GM19452 (cell line): ENCODE data around the gene CYTH1.
A peak's percentile ranks its signal among the peaks of the same experiment; 100 is the strongest.
"Not testable (repeated sequence)": the region's sequence is repeated elsewhere in the genome, so short reads cannot be mapped to it uniquely, and the experiment has no call there.

ENCODE experiments used
- ATAC-seq: cut with Tn5 transposase; IDR thresholded peaks from one replicate; pipeline ENCODE4 v1.9.1; 2021; ENCODE audit not compliant: unreplicated experiment

CYTH1 gene

DNA sequence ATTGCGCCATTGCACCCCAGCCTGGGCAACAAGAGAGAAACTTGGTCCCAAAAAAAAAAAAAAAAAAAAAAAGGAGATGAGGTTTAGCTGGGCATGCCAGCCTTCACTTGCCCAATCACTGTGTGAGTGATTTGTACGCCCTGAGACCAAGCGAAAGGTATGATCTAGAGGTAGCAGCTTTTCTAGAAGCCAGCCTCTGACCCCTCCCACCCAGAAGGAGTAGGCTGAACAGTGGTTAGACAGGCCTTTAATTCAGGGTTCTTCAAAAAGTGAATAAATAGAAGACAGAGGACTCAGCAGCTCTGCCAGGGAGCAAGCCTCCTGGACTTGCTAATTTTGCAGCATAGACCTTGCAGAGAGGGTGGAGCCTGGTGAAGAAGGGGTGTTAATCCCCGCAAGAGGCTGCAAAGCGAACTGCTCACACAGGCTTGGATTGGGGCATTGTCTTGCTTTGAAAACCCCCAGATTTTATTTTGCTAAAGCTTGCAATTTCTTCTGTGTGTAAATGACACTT is 7.1 kb upstream of the CYTH1 start:
- no peak for ATAC-seq

DNA sequence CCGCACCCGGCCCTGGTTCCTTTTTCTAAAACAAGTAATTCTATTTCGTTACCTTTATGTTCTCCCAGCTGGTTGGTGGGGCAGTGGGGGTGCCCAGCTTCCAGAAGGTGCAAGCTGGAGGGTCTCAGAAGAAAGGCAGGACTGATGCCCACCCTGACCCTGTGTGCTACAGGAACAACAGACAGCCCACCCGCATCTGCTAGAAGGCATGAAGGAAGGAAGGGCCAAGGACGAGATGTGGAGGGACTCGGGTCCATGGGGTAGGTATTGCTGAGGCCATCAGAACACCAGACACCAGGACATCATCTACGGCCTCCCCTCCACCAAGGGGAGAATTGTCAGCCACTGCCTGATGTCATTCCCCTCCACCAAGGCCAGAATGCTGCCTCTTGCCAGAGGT is 6.4 kb upstream of the CYTH1 start:
- no peak for ATAC-seq

DNA sequence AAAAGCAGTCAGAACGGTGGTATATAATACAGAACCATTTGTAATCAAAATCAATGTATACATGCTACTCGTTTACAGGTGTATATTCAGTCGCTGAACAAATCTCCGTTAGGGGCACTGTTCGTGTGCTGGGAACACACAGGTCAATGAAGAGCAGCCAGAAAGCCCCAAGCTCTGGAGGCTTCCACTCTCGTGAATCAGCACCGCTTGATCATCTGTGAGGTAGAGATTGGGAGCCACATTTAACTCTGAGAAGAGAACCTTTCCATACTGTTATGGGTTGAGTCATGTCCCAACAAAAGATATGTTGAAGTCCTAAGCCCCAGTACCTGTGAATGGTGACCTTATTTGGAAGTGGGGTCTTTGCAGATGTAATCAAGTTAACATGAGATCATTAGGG is 5.4 kb upstream of the CYTH1 start:
- no peak for ATAC-seq

DNA sequence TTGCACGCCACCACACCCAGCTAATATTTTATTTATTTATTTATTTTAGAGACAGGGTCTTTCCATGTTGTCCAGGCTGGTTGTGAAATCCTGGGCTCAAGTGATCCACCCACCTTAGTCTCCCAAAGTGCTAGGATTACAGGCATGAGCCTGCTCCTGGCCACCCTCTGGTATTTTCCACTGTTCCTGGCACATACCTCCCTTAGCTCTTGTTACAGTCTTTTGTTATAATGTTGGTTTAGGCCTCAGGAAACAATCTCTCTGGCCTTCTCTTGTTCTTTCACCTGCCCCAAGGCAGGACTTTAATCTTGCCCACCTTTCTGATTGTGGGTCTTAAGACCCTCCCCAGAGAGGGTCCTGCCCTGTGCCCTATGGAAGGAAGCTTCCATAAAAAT is 3.6 kb upstream of the CYTH1 start:
- ATAC-seq = no peak

DNA sequence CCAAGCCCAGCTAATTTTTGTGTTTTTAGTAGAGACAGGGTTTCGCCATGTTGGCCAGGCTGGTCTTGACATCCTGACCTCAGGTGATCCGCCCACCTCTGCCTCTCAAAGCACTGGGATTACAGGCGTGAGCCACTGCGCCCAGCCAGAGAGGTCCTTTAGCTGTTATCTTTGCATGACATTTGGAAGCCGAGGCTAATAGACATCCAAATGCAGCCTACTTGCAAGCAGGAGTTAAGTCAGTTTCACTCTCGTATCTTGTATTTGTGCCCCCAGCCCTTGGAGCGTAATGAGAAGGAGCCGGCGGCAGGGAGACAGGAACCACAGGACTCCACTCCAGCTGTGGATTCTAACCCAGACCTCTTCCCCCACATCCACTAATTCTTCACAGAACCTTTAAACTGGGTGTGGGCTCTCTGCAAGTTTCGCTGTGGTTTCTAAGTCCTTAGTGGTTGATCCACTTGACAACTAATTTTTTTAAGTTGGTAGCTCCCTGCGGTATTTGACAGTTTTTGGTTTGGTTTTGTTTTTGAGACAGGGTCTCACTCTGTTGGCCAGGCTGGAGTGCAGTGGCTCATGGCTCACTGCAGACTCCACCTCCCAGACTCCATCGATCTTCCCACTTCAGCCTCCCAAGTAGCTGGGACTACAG is 3.1 kb upstream of the CYTH1 start:
- no peak for ATAC-seq

DNA sequence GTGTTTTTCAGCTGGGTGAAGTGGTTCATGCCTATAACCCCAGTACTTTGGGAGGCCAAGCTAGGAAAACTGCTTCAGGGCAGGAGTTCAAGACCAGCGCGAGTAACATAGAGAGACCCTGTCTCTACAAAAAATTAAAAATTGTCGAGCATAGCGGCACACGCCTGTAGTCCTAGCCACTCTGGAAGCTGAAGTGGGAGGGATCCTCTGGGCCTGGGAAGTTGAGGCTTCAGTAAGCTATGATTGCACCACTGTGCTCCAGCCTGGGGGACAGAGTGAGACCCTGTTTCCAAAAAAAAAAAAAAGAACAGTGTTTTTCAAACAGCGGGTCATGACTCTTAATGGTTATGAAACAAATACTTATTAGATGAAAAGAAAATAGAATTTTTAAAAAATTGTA is 2.3 kb upstream of the CYTH1 start:
- no peak for ATAC-seq

DNA sequence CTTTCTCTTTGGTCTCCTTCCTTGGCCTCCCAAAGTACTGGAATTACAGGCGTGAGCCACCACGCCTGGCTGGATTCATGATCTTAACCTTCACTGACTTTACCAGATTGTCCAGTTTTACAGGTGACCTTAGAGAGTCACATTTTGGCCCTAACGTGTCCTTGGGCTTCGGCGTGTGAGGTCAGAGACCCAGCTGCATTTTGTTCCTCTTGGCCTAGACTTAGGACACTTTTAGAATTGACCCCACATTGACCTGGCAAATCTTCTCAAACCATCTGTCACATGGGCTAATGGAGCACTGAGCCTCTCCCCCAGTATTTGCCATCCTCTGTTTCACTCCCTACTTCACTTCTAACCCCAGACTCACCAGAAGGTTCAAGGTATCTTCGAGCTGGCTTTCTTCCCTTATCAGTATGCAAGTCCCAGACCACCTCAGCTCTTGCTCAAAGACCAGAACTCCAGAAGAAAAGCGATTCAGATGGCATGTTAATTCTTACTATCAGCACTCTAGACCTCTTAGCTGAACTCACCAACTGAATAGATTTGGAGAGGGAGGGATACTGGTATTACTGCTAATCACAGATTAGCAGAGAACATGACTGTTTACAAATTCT is 1.7 kb upstream of the CYTH1 start:
- no peak for ATAC-seq

DNA sequence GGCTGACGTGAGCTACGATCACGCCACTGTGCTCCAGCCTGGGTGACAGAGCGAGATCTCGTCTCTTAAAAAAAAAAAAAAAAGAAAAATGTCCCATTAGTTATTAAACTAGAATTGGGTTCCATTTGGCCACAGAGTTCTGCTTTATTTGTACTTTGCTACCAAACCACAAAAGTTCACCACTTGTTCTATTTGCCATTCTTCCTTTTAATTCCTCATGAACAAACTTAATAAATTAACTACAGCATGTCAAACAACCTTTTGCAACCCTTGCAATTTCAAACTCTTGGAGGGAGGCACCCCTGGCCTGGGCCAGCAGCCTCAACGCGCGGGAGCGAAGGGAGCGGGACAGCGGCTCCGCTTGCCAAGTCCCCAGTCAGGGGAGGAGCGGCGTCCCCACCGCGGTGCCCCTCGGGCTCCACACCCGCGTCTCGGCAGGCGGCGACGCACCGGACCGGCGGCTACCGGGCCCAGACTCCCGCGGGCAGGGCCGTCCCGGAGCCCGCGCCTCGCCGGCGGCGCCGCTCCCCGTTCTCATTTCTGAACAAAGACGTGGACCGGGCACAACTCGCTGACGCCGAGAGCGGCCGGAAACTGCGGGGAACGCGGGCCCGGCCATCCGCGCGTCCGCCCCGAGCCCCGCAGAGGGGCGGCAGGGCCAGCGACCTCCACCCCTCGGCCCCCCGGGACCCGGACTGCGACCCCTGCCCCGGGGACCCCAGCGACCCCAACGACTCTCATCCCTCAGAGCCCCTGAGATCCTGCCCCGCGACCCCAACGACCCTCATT is 775 bp downstream of the CYTH1 start:
- ATAC-seq = no peak

DNA sequence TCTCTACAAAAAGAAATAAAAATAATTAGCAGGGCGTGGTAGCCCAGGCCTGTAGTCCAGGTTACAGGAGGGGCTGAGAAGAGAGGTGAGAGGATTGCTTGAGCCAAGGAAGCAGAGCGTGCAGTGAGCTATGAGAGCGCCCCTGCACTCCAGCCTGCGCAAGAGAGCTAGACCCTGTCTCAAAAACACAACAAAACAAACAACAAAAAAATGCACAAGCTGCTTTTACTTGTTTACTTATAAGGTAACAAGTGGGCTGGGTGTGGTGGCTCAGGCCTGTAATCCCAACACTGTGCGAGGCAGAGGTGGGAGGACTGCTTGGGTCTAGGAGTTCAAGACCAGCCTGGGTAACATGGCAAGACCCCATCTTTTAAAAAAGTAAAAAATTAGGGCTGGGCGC is 1.7 kb downstream of the CYTH1 start:
- no peak for ATAC-seq

DNA sequence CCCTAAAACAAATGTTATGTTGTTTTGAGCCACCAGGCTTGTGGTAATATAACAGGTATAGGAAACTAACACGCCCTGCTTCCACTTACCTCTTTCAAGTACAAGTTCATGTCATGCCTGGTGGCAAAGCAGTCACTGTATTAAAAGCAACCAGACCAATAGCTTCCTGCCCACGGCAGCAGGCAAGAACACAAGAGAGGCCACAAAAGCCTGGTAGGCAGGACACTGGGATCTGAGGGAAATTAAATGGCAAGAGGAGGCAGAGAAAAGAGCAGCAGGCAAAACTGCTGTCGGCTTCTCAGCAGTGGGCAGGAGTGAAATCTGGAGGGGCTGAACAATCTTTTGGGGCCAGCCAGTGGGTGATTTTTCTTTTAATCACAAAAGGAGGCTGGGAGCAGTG is 2.2 kb downstream of the CYTH1 start:
- no peak for ATAC-seq

DNA sequence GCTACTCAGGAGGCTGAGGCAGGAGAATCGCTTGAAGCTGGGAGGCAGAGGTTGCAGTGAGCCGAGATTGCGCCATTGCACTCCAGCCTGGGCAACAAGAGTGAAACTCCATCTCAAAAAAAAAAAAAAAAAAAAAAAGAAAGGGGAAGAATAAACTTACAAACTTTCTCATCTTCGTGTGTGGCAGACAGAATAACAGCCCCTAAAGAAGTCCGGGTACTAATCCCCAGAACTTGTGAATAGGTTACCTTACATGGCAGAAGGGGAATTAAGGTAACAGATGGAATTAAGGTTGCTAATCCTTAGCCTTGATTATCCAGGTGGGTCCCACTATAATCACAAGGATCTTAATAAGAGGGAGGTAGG is 2.8 kb downstream of the CYTH1 start:
- not testable (repeated sequence) for ATAC-seq

DNA sequence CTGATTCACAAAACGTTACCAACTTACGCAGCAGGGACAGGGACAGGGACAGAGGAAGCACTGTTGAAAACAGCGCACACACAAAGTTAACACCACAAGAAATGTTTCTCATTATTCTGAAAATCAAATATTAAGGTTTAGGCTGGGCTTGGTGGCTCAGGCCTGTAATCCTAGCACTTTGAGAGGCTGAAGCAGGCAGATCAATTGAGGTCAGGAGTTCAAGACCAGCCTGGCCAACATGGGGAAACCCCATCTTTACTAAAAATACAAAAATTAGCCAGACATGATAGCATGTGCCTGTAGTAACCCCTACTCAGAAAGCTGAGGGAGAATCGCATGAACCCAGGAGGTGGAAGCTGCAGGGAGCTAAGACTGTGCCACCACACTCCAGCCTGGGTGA is 4.2 kb downstream of the CYTH1 start:
- no peak for ATAC-seq

DNA sequence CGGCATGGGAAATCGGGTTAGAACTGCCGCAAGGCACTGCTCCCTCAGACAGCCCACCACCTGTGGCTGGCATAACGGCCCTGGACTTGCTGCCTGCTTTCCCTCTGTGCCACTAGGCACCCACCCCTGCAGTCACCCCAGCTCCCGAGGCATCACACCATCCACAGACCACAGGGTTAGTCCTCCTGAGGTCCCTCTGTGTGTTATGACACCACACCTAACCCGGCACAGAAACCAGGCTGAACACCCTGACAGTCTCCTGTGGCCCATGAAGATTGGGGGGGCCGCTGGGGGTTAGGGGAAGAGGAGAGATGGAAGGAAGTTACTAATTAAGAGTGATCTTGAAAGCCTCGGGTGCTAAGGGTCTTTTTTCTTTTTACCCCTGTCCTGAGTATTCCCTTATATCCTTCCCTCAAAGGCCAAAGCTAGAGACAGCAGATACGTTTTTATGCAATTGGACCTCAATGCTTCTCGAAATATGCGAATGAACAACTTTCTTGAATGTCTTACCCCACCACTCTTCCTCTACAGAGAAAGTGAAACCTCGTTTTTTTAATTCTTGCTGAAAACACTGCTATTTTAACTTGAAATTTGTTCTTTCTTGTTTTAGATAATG is 7.0 kb downstream of the CYTH1 start:
- peak; percentile 40 for ATAC-seq

DNA sequence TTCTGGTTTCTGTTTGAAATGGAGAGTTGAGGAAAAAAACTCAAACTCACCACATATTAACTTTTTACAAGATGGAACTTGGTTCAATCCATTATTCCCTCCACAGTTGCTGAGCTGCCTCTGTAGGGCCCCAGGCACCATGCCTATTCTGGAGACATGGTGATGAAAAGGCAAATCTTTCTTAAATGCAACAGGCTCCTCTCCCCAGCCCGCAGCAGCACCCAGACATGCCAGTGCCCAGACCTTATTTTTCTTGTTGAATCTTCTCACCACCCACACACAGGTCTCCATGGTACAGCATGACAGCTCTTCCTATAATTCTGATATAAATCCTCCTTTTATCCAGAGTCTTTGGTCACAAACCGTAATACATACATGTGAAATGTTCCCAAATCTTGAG is 7.6 kb downstream of the CYTH1 start:
- ATAC-seq = no peak

DNA sequence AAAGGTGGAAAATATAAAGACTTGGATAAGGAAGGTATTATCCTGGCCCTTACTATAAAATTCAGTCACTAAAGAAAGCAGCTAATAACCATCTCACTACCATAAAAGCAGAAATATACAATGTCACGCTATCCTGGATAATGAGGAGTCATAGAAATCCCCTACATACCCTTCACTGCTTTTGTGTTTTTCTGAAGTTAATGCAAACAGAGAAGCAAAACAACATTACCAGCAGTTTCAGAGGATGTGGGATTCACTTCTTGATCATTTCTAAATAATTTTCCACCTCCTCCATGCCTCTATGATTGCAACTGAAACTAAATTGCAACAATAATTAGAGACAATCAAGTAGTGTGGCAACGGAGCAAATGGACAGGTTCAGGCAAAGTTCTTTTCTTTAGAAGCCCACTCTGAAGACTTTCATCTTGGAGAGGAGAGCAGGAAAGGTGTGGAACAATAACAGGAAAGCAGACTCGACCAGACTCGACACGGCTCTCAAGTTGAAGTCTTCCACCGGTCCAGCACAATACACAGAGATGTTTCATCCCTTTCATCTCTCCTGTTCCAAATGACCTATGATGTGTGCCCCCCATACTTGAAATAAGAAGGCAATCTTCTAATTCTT is 10.2 kb downstream of the CYTH1 start:
- no peak for ATAC-seq

DNA sequence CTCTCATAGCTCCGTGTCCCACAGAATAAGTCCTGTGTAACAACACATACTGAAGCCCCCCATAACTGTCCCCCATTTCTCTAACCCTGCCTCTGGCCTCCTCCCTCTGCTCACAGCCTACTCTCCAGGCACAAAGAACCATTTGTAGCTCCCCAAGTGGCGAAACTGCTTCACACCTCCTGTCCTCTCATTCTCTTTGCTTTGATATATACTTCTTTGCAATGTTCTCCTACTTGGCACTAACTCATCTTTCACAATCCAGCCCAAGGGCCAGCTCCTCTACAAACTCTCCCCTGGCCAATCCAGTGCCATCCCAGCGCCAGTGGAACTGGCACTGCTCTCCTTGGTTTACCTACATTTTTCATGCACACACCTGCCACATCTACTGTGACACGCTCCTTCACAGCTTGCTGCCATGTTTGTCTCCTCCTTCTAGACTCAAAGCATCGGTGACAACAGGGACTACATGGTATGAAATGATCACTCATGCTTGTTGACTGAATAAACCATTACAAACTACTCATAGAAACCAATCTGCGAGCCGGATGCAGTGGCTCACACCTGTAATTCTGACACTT is 12.8 kb downstream of the CYTH1 start:
- no peak for ATAC-seq

DNA sequence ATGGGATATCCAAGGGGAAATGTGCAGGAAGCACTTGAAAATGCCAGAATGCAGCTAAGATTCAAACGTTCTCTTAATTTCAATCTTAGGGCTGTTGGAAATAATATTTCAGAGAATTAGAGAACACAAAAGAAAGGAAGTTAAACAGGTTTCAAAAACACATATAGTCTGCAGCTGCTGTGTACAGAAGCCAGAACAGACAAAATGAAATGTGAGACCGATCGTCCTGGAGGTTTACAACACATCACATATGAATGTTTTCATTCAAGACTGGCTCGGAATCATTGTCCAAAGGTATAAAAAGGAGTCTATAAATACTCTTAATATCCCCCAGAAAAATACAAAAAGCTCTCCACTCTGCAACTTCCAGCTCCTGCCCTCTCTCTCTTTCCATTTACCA is 14.3 kb downstream of the CYTH1 start:
- no peak for ATAC-seq

DNA sequence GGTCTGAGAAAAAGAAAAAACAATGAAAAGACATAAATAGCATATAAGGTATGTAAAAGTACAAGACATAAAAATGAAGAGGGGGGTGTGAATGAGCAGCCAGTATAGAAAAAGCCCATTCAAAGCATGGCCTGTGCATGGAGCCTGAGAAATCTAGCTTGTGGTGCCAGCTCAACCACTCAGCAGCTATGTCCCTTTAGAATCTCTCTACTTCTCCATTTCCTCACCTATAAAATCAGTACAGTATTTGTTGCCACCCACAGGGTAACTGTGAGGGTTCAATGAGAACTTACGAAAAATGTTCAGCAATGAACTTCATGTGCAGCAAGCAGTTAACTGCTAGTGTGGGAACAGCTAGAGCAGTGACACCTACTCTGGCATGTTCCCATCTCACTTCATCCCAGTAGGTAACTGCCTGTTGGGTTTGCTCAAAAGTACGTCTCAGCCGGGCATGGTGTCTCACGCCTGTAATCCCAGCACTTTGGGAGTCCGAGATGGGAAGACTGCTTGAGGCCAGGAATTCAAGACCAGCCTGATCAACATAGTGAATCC is 15.3 kb downstream of the CYTH1 start:
- no peak for ATAC-seq

DNA sequence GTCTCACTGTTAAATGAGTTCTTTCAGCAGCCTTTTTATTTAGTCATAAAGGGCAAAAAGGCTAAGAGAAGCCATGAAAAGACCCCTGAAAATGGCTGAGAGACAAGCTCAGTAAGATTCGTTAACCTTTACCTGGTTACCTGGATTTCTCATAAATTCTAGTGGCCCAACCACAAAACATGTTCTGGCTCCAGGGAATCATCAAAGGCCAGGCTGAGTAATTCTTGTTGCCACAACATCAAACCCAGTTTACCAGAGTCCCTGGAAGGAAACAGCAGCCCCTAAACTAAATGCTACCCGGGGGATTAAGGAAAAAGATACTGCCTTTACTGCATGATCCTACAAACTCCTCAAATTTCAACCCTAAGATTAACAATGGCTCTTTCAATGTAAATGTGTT is 15.8 kb downstream of the CYTH1 start:
- ATAC-seq = no peak

DNA sequence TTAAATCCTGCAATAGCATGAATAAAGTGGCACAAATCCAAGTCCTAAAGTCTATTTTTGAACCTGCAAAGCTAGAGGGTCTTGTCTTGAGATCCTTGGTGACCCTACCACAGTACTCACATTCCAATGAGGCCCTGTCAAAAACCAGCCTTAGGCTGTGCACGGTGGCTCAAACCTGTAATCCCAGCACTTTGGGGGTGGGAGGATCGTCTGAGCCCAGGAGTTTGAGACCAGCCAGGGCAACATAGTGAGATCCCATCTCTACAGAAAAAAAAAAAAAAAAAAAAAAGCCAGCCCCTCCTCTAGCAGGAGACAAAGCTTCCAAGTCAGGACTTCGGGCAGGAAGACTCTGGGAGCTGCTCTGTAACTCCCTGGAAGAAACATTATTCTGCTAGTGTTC is 16.3 kb downstream of the CYTH1 start:
- ATAC-seq = no peak

DNA sequence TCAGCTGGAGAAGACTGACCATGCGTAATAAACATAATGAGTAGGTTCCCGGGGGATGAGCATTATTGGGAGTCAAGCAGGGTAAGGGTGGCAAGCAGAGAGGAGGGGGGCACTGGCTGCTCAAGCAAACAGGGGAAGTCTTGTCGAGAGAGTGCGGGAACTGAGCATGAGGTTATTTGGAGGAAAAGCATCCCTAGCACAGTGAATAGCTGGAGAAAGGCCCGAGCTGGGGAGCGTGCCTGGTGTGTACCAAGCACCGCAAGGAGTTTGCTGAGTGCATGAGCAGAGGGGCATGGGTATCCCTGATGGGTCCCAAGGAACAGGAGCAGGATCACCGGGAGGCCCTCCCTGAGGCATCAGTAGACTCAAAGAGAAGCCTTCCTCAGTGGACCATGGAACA is 17.2 kb downstream of the CYTH1 start:
- no peak for ATAC-seq
